ENCODE data around the gene CUX1. TPM values are rescaled to one million over a fixed set of nuclear protein-coding genes. Genes with fewer than 3 reads are reported as not detected.
A peak's percentile ranks its signal among the peaks of the same experiment; 100 is the strongest.

CUX1 gene
- total RNA-seq, 1 experiment from 2014 or later, result 53.5 TPM

DNA sequence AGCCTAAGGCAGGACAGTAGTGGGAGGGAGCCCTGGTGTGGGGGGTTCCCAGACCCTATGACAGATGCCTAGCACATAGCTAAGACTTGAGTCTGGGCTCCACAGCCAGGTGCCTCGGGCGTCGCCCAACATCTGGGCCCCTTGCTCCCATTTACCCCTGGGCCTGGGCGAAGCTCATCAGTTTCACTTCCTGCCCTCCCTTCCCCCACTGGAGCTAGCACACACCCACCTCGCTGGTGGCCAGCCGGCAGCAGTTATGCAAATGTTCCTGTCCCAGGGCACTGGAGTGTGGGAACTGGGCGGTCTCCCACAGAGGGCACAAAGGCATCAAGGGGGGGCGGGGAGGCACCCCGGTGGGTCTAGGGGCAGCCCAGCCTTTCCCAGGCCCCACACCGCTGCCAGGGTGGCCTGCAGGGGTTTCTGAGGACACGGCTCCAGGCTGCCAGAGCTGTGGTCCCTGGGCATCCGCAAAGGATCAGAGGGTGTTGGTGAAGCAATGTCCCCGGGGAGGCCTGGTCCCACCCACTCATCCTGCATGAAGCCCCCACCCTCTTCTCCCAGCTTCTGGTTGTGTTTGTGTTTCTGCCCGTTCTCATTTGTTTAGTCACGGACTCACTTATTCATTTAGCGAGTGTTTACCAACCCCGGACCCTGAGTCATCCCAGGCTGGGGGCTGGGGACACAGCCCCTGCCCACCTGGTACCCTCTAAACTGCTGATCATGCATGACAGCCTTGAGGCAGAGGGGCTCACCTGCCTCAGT, 489.7 kb downstream of the CUX1 start:
- Histone ChIP-seq H3K27ac (ENCODE audit: insufficient read length, low read depth, low read length) (no peak overlapping the region), H3K79me2 (ENCODE audit: insufficient read depth, low read length) (no peaks in the 10 kb centered on the region), H2AFZ (ENCODE audit: low read length) (no peak overlapping the region), H4K91ac (ENCODE audit: insufficient read length, low read depth, low read length) (no peak overlapping the region), H3K9me3 (ENCODE audit: control insufficient read depth, low read depth, low read length) (no peaks in the 10 kb centered on the region), H3K18ac (ENCODE audit: insufficient read length, low read depth, low read length) (no peak overlapping the region), H3K14ac (ENCODE audit: insufficient read depth, low read length) (no peak overlapping the region), H3K23ac (ENCODE audit: insufficient read length, low read depth, low read length) (no peak overlapping the region), H4K5ac (ENCODE audit: insufficient read length, low read depth, low read length) (no peak overlapping the region), H2BK15ac (ENCODE audit: low read depth, low read length) (no peak overlapping the region), H4K20me1 (ENCODE audit: control insufficient read depth, insufficient read depth, insufficient read length) (no peaks in the 10 kb centered on the region), H3T11ph (ENCODE audit: low read length) (no peak overlapping the region), H2BK120ac (ENCODE audit: low read depth, low read length, poor library complexity, severe bottlenecking) (no peak overlapping the region), H4K8ac (replicated peaks; ENCODE audit: insufficient read length, low read depth, low read length) (no peak overlapping the region), H3K79me1 (ENCODE audit: insufficient read depth, low read depth, low read length, poor library complexity, severe bottlenecking) (no peaks in the 10 kb centered on the region), H2AK5ac (ENCODE audit: insufficient read length, low read length) (no peak overlapping the region), H3K23me2 (ENCODE audit: insufficient read length, low read depth, low read length, poor library complexity, severe bottlenecking) (no peaks in the 10 kb centered on the region), H2BK20ac (ENCODE audit: low read depth, low read length, poor library complexity, severe bottlenecking) (no peak overlapping the region), H3K27me3 (ENCODE audit: insufficient read depth, low read length) (no peaks in the 10 kb centered on the region), H3K56ac (ENCODE audit: insufficient read length, low read depth, low read length) (no peak overlapping the region), H3K4ac (ENCODE audit: low read depth, low read length) (no peak overlapping the region), H3K9ac (ENCODE audit: extremely low read depth, insufficient read length, low read length) (no peak overlapping the region), H3K4me1 (ENCODE audit: insufficient read depth, low read length) (no peaks in the 10 kb centered on the region; the same call in 1 of the 2 replicates), H3K4me2 (ENCODE audit: insufficient read depth, insufficient read length, low read length) (no peak overlapping the region), H2BK5ac (ENCODE audit: insufficient read length, low read length) (no peak overlapping the region), H2BK12ac (ENCODE audit: insufficient read length, low read depth, low read length) (no peak overlapping the region)
- Mint-ChIP-seq H3K27ac (peak overlapping the region in 2 of 3 experiments; percentile 79 to 92; a peak in 3 of 7 replicates), H3K4me3 (no peak overlapping the region), H3K9me3 (no peaks in the 10 kb centered on the region), H3K4me1 (peaks cover 9 to 10% of the 10 kb centered on the region in 2 experiments), H3K27me3 (ENCODE audit: low read depth) (no peaks in the 10 kb centered on the region; the same call in 1 of the 2 replicates), H3K36me3 (ENCODE audit: insufficient read depth in 1 of 3, low read depth in 3 of 3) (peaks cover 0 to 22% (median 8%) of the 10 kb centered on the region in 3 experiments; a peak in 6 of 7 replicates)
- TF ChIP-seq, protein P1, sequence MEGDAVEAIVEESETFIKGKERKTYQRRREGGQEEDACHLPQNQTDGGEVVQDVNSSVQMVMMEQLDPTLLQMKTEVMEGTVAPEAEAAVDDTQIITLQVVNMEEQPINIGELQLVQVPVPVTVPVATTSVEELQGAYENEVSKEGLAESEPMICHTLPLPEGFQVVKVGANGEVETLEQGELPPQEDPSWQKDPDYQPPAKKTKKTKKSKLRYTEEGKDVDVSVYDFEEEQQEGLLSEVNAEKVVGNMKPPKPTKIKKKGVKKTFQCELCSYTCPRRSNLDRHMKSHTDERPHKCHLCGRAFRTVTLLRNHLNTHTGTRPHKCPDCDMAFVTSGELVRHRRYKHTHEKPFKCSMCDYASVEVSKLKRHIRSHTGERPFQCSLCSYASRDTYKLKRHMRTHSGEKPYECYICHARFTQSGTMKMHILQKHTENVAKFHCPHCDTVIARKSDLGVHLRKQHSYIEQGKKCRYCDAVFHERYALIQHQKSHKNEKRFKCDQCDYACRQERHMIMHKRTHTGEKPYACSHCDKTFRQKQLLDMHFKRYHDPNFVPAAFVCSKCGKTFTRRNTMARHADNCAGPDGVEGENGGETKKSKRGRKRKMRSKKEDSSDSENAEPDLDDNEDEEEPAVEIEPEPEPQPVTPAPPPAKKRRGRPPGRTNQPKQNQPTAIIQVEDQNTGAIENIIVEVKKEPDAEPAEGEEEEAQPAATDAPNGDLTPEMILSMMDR (conservative IDR thresholded peaks at IDR 0.05), result no peak
- peak; percentile 76 for DNase-seq
- no CpG with 5 or more reads among the region's 17 CpGs for whole genome bisulfite sequencing (ENCODE audit: extremely low coverage, insufficient read length, low lambda C conversion rate)

Measured in H9 (cell line).